Measurements from ENCODE around the gene SH3YL1. TPM values are rescaled to one million over a fixed set of nuclear protein-coding genes. Genes with fewer than 3 reads are reported as not detected.
A peak's percentile ranks its signal among the peaks of the same experiment; 100 is the strongest.

The SH3YL1 gene
- total and polyA plus RNA-seq, 4 experiments from 2014 or later, result 38.0 to 71.4 (median 55.4) TPM

DNA sequence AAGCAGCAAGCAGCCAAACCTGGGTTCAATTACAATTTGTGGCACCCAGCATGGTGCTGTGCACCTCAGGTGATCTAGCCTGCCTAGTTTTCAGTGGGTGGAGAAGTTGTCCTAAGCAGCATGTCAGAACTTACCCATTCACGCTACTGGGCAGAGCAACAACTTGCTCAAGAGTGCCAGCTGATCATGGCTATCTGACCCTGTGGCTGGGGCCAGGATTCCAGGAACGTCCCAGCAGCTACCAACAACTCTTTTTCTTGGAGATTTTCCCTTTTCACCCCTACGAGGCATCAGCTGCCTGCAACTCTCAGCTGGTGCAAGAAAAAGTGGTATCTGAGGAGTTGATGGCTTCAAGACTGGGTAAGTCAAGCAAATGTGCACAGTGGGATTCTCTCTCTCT lies 83.5 kb downstream of the SH3YL1 start:
- Mint-ChIP-seq H3K9me3 (peaks cover 0 to 13% (median 4%) of the 10 kb centered on the region in 8 donors), H3K27me3 (no peaks in the 10 kb centered on the region), H3K36me3 (peaks cover 0 to 2% of the 10 kb centered on the region in 2 donors), H3K27ac (no peak overlapping the region), H3K4me1 (peaks cover 42 to 66% (median 47%) of the 10 kb centered on the region in 4 donors), H3K4me3 (no peak overlapping the region)
- ChIA-PET POLR2A (ENCODE audit: partially characterized antibody) (interaction anchor here (1.2 kb wide), 1 partner anchor 164 kb away, joined by 3 read pairs; no protein-coding TSS in a partner anchor), CTCF (ENCODE audit: partially characterized antibody) (interaction anchor here (0.9 to 1.7 kb wide), 3 partner anchors 14 to 110 kb away, joined by 3 to 5 read pairs (median 3); no protein-coding TSS in a partner anchor)
- no peaks in the 10 kb centered on the region for H3K9me3 ChIP-seq (ENCODE audit: control insufficient read depth in 1 of 2, low read length in 2 of 2)
- H3K4me3 ChIP-seq (ENCODE audit: low read length in 2 of 2), result no peak overlapping the region
- intact Hi-C loops (cut with micrococcal nuclease), result no loop called here
- no peak for DNase-seq
- no peaks in the 10 kb centered on the region for H3K36me3 ChIP-seq (ENCODE audit: insufficient read depth, low read length)
- peaks cover 36% of the 10 kb centered on the region for H3K4me1 ChIP-seq (ENCODE audit: insufficient read depth, low read length)
- no peaks in the 10 kb centered on the region for H3K27me3 ChIP-seq (ENCODE audit: insufficient read depth, low read length)
- no peak overlapping the region for H3K27ac ChIP-seq (ENCODE audit: low read depth, low read length)

DNA sequence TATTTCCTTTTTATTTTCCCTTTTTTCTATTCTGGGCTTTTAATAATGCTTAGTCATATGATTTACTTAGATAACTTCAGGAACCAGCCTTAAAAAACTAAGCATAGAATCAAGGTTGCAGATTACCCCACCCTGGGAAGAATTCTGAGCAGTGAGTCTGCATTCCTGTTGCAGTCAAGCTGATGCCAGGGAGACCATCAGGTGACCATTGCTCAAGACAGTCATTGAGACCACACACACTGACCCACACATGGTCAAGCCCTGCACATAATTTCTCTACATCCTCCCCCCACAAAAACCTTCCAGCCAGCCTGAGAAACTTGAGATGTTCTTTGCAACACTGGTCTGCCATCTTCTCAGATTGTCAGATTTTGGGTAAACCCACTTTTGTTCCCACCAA lies 83.9 kb downstream of the SH3YL1 start:
- Mint-ChIP-seq H3K27ac (peak overlapping the region in 1 of 7 donors; percentile 9), H3K4me3 (no peak overlapping the region), H3K27me3 (no peaks in the 10 kb centered on the region), H3K9me3 (peaks cover 0 to 9% (median 4%) of the 10 kb centered on the region in 8 donors), H3K4me1 (peaks cover 46 to 66% (median 49%) of the 10 kb centered on the region in 4 donors), H3K36me3 (no peaks in the 10 kb centered on the region)
- POLR2A ChIA-PET (ENCODE audit: partially characterized antibody), result no interaction called here
- H3K4me3 ChIP-seq (ENCODE audit: low read length in 2 of 2), result no peak overlapping the region
- peaks cover 41% of the 10 kb centered on the region for H3K4me1 ChIP-seq (ENCODE audit: insufficient read depth, low read length)
- H3K36me3 ChIP-seq (ENCODE audit: insufficient read depth, low read length), result no peaks in the 10 kb centered on the region
- intact Hi-C loops (cut with micrococcal nuclease), result no loop called here
- CTCF ChIA-PET (ENCODE audit: partially characterized antibody), result no interaction called here
- no peaks in the 10 kb centered on the region for H3K9me3 ChIP-seq (ENCODE audit: control insufficient read depth in 1 of 2, low read length in 2 of 2)
- no peak for DNase-seq
- H3K27ac ChIP-seq (ENCODE audit: low read depth, low read length), result no peak overlapping the region
- no peaks in the 10 kb centered on the region for H3K27me3 ChIP-seq (ENCODE audit: insufficient read depth, low read length)

DNA sequence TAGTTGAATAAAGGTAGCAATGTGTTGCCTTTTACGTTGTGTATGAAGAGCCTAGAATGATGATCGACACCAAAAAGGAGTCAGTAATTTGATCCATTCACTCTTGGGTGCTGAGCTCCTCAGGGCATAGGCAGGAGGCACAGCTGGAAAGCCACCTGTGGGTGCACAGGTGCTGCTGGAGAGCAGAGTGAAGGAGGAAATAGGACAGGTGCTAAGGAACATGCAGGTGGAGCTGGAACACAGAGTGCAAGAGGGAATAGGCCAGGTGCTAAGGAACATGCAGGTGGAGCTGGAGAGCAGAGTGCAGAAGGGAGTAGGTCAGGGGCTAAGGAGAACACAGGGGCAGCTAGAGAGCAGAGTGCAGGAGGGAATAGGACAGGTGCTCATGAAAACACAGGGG lies 86.1 kb downstream of the SH3YL1 start:
- intact Hi-C loops (cut with micrococcal nuclease), result loop anchor here (2.0 kb wide), 1 partner anchor 111 kb away; the partner anchor contains the start of gene ALKAL2
- no peaks in the 10 kb centered on the region for H3K9me3 ChIP-seq (ENCODE audit: control insufficient read depth in 1 of 2, low read length in 2 of 2)
- Mint-ChIP-seq H3K4me3 (peak overlapping the region in 6 of 8 donors; percentile 2 to 78 (median 61)), H3K36me3 (no peaks in the 10 kb centered on the region), H3K4me1 (peaks cover 35 to 57% (median 38%) of the 10 kb centered on the region in 4 donors), H3K9me3 (peaks cover 0 to 1% (median under 1%) of the 10 kb centered on the region in 8 donors), H3K27me3 (no peaks in the 10 kb centered on the region), H3K27ac (peak overlapping the region in 6 of 7 donors; percentile 58 to 93 (median 80))
- H3K4me1 ChIP-seq (ENCODE audit: insufficient read depth, low read length), result peaks cover 37% of the 10 kb centered on the region
- no peaks in the 10 kb centered on the region for H3K36me3 ChIP-seq (ENCODE audit: insufficient read depth, low read length)
- H3K27me3 ChIP-seq (ENCODE audit: insufficient read depth, low read length), result no peaks in the 10 kb centered on the region
- no peak overlapping the region for H3K27ac ChIP-seq (ENCODE audit: low read depth, low read length)
- H3K4me3 ChIP-seq (ENCODE audit: low read length in 2 of 2), result no peak overlapping the region
- POLR2A ChIA-PET (ENCODE audit: partially characterized antibody), result interaction anchor here (0.8 to 1.3 kb wide), 3 partner anchors 10 to 16 kb away, joined by 3 read pairs; no protein-coding TSS in a partner anchor
- CTCF ChIA-PET (ENCODE audit: partially characterized antibody), result interaction anchor here (0.9 kb wide), 1 partner anchor 161 kb away, joined by 3 read pairs; no protein-coding TSS in a partner anchor
- DNase-seq, result no peak

DNA sequence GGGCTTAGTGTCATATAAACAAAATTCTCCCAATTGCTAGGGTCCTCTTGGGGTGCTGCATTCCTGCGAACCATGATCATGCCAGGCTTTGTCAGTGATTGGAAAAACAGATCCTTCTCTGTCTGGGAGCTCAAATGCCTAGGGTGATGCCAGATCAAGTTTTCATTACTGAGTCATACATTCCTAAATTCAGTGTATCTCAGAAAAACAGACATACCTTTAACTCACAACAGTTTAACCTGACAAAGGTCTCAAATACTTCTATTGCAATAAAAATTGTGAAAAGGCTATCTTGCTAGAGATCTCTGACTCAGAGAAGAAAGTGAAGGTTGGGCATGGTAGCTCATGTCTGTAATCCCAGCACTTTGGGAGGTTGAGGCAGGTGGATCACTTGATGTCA lies 86.9 kb downstream of the SH3YL1 start:
- intact Hi-C loops (cut with micrococcal nuclease), result loop anchor here (2.0 kb wide), 1 partner anchor 112 kb away; the partner anchor contains the start of gene ALKAL2
- Mint-ChIP-seq H3K27ac (peak overlapping the region; percentile 74 to 93 (median 85)), H3K27me3 (no peaks in the 10 kb centered on the region), H3K4me3 (peak overlapping the region in 7 of 8 donors; percentile 22 to 78 (median 64)), H3K36me3 (no peaks in the 10 kb centered on the region), H3K4me1 (peaks cover 35 to 56% (median 38%) of the 10 kb centered on the region in 4 donors), H3K9me3 (no peaks in the 10 kb centered on the region)
- DNase-seq, result no peak
- no peak overlapping the region for H3K27ac ChIP-seq (ENCODE audit: low read depth, low read length)
- peaks cover 37% of the 10 kb centered on the region for H3K4me1 ChIP-seq (ENCODE audit: insufficient read depth, low read length)
- H3K4me3 ChIP-seq (ENCODE audit: low read length in 2 of 2), result no peak overlapping the region
- H3K9me3 ChIP-seq (ENCODE audit: control insufficient read depth in 1 of 2, low read length in 2 of 2), result no peaks in the 10 kb centered on the region
- ChIA-PET CTCF (ENCODE audit: partially characterized antibody) (interaction anchor here (0.9 to 2.2 kb wide), 3 partner anchors 10 to 462 kb away, joined by 3 to 5 read pairs (median 4); no protein-coding TSS in a partner anchor), POLR2A (ENCODE audit: partially characterized antibody) (interaction anchor here (0.8 to 2.7 kb wide), 12 partner anchors 9 to 253 kb away, joined by 3 to 18 read pairs (median 4); partner anchors contain the start of genes ALKAL2 and FAM110C)
- no peaks in the 10 kb centered on the region for H3K36me3 ChIP-seq (ENCODE audit: insufficient read depth, low read length)
- H3K27me3 ChIP-seq (ENCODE audit: insufficient read depth, low read length), result no peaks in the 10 kb centered on the region

DNA sequence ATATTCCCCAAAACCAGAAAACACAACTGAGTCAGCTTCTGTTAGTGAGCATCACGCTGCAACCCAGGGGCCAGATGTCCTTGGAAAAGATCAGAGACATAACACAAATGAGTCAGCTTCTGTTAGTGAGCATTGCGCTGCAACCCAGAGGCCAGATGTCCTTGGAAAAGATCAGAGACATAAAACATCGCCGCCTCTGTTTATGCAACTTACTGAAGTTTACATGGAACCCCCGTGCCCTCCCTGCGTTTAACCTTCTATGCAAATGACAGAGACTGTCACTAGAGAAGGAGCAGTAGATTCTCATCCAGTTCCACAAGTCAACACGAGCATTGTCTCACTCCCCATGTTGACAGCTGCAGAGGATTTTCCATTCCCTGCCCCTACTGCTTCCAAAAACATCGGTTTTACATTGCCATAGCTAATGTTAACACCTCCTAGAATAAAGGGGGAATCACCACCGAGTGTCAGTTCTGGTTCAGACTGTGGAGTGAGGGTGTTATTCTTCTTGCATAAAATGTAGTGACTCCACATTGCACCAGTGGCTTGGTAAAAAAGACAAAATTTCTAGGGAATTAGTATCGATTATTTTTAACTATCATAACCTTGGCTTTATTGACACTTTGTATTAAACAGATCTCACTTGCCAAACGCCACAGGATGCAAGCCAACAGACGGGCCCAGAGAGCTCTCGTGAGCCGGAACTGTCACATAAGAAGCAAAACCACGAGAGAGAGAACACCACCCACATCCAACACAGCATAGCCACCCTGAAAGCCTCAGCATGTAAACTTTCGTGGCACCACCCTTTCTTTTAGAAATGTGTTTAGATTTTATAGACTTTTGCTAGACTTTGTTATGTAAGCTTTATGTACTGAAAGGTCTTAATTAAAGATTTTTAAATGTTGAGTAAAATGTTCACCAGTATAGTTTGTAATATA lies 87.7 kb downstream of the SH3YL1 start:
- no peaks in the 10 kb centered on the region for H3K36me3 ChIP-seq (ENCODE audit: insufficient read depth, low read length)
- H3K27ac ChIP-seq (ENCODE audit: low read depth, low read length), result no peak overlapping the region
- peak overlapping the region; percentile 42 to 87 (median 72) for H3K4me3 Mint-ChIP-seq
- ChIA-PET POLR2A (ENCODE audit: partially characterized antibody) (interaction anchor here (0.9 to 2.7 kb wide), 12 partner anchors 10 to 254 kb away, joined by 3 to 18 read pairs (median 4); partner anchors contain the start of genes ALKAL2 and FAM110C), CTCF (ENCODE audit: partially characterized antibody) (interaction anchor here (1.4 to 2.2 kb wide), 3 partner anchors 10 to 462 kb away, joined by 3 to 5 read pairs (median 4); no protein-coding TSS in a partner anchor)
- H3K36me3 Mint-ChIP-seq, result no peaks in the 10 kb centered on the region
- no peaks in the 10 kb centered on the region for H3K27me3 Mint-ChIP-seq
- peak overlapping the region; percentile 11 to 45 for H3K4me3 ChIP-seq (ENCODE audit: low read length in 2 of 2)
- H3K27me3 ChIP-seq (ENCODE audit: insufficient read depth, low read length), result no peaks in the 10 kb centered on the region
- H3K9me3 Mint-ChIP-seq, result no peaks in the 10 kb centered on the region
- H3K4me1 Mint-ChIP-seq, result peaks cover 35 to 56% (median 38%) of the 10 kb centered on the region in 4 donors
- peak; percentile 61 to 72 (median 69) for DNase-seq
- no peaks in the 10 kb centered on the region for H3K9me3 ChIP-seq (ENCODE audit: control insufficient read depth in 1 of 2, low read length in 2 of 2)
- H3K27ac Mint-ChIP-seq, result peak overlapping the region; percentile 69 to 93 (median 85)
- intact Hi-C loops (cut with micrococcal nuclease), result loop anchor here (2.0 kb wide), 1 partner anchor 113 kb away; the partner anchor contains the start of gene ALKAL2
- peaks cover 37% of the 10 kb centered on the region for H3K4me1 ChIP-seq (ENCODE audit: insufficient read depth, low read length)

DNA sequence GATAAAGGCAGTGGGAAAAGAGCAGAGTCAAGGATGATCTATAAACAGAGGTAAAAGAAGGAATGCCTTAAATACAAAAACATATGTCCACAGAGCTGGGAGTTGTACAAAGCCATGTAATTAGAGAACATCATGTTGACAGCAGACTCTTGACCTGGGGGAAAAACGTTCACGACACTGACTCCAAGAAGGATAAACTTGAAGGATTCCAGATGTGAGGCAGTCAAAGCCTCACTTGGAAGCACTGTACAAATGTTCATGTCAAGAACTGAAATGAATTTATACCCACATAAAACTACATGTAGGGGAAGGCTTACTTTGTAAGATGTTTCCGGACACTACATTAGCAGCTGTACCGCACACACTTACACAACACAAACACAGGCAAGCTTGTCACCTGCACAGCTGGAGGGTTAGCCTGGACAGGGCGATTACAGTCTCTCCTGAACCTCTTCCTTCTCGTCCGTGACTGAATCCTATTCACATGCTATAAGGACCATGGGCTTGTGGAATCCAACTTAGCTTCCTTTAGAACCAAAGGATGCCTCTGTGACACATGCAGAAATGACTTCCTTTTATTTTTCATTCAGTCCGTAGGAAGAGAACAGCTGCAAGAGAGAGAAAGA lies 88.6 kb downstream of the SH3YL1 start:
- ChIA-PET CTCF (ENCODE audit: partially characterized antibody) (interaction anchor here (0.7 to 2.2 kb wide), 3 partner anchors 70 to 463 kb away, joined by 3 to 5 read pairs (median 3); no protein-coding TSS in a partner anchor), POLR2A (ENCODE audit: partially characterized antibody) (interaction anchor here (1.1 to 2.7 kb wide), 7 partner anchors 11 to 255 kb away, joined by 3 to 18 read pairs (median 4); partner anchors contain the start of gene ALKAL2)
- intact Hi-C loops (cut with micrococcal nuclease), result no loop called here
- Histone ChIP-seq H3K36me3 (ENCODE audit: insufficient read depth, low read length) (no peaks in the 10 kb centered on the region), H3K27ac (ENCODE audit: low read depth, low read length) (no peak overlapping the region), H3K27me3 (ENCODE audit: insufficient read depth, low read length) (no peaks in the 10 kb centered on the region), H3K9me3 (ENCODE audit: control insufficient read depth in 1 of 2, low read length in 2 of 2) (no peaks in the 10 kb centered on the region), H3K4me3 (ENCODE audit: low read length in 2 of 2) (no peak overlapping the region), H3K4me1 (ENCODE audit: insufficient read depth, low read length) (peaks cover 37% of the 10 kb centered on the region)
- DNase-seq, result no peak
- H3K4me3 Mint-ChIP-seq, result peak overlapping the region; percentile 42 to 87 (median 72)
- H3K9me3 Mint-ChIP-seq, result no peaks in the 10 kb centered on the region
- H3K27ac Mint-ChIP-seq, result peak overlapping the region; percentile 69 to 93 (median 80)
- H3K36me3 Mint-ChIP-seq, result no peaks in the 10 kb centered on the region
- no peaks in the 10 kb centered on the region for H3K27me3 Mint-ChIP-seq
- peaks cover 35 to 48% (median 37%) of the 10 kb centered on the region in 4 donors for H3K4me1 Mint-ChIP-seq
